Measurements from ENCODE around the gene HSD11B1. TPM values are rescaled to one million over a fixed set of nuclear protein-coding genes. Genes with fewer than 3 reads are reported as not detected.

Gene HSD11B1
- total RNA-seq, 1 experiment from 2014 or later: not detected

- Histone ChIP-seq H3K9me3 (ENCODE audit: control insufficient read depth, insufficient read depth, low read depth, low read length) (no peaks in the 10 kb centered on the region), H3K4me1 (ENCODE audit: control insufficient read depth, insufficient read depth, low read length) (no peaks in the 10 kb centered on the region), H3K27me3 (ENCODE audit: control insufficient read depth, insufficient read depth, low read length) (no peaks in the 10 kb centered on the region; the same call in 1 of the 2 replicates), H3K36me3 (ENCODE audit: control insufficient read depth, insufficient read depth, low read length) (no peaks in the 10 kb centered on the region), H3K27ac (ENCODE audit: low read length) (no peak overlapping the region), H3K4me3 (ENCODE audit: low read depth in 2 of 2, low read length in 2 of 2) (no peak overlapping the region)
- no peak for DNase-seq (ENCODE audit: low read depth, low spot score)
- ChIA-PET POLR2A (no interaction called here), CTCF (no interaction called here)
- in situ Hi-C loops (cut with HindIII; ENCODE audit: low pct_unique_long_range_greater_than_20kb, low sequenced_read_pairs) (no loop called here), intact Hi-C loops (cut with micrococcal nuclease; ENCODE audit: unreplicated experiment) (no loop called here)
- BruUV-seq (replicated peaks): no TSS peak
- ATAC-seq: no peak
- TF ChIP-seq TCF7L2 (IDR thresholded peaks at IDR 0.05; ENCODE audit: low read depth, low read length) (no peak), POLR2AphosphoS5 (IDR thresholded peaks at IDR 0.05; ENCODE audit: low read depth, low read length) (no peak), CTCF (IDR thresholded peaks at IDR 0.05) (no peak), SIN3A (IDR thresholded peaks at IDR 0.05; ENCODE audit: borderline replicate concordance, insufficient read depth, low read depth, low read length) (no peak), REST (IDR thresholded peaks at IDR 0.05; ENCODE audit: insufficient read depth in 1 of 2, low read depth in 2 of 2, low read length in 1 of 2) (no peak)
These were observed 56.5 kb downstream of the HSD11B1 start for GRCh38 chr1:209761011-209761635.

- ATAC-seq (no peak), DNase-seq (ENCODE audit: low read depth, low spot score) (no peak)
- no peak overlapping the region for H3K4me3 ChIP-seq (ENCODE audit: low read depth in 2 of 2, low read length in 2 of 2)
- intact Hi-C loops (cut with micrococcal nuclease; ENCODE audit: unreplicated experiment): no loop called here
- no peaks in the 10 kb centered on the region; the same call in 1 of the 2 replicates for H3K27me3 ChIP-seq (ENCODE audit: control insufficient read depth, insufficient read depth, low read length)
- TF ChIP-seq TCF7L2 (IDR thresholded peaks at IDR 0.05; ENCODE audit: low read depth, low read length) (no peak), CTCF (IDR thresholded peaks at IDR 0.05) (no peak), SIN3A (IDR thresholded peaks at IDR 0.05; ENCODE audit: borderline replicate concordance, insufficient read depth, low read depth, low read length) (no peak), POLR2AphosphoS5 (IDR thresholded peaks at IDR 0.05; ENCODE audit: low read depth, low read length) (no peak), REST (IDR thresholded peaks at IDR 0.05; ENCODE audit: insufficient read depth in 1 of 2, low read depth in 2 of 2, low read length in 1 of 2) (no peak)
- POLR2A ChIA-PET: no interaction called here
- in situ Hi-C loops (cut with HindIII; ENCODE audit: low pct_unique_long_range_greater_than_20kb, low sequenced_read_pairs): no loop called here
- BruUV-seq (replicated peaks): no TSS peak
- no peaks in the 10 kb centered on the region for H3K4me1 ChIP-seq (ENCODE audit: control insufficient read depth, insufficient read depth, low read length)
- CTCF ChIA-PET: interaction anchor here (0.6 kb wide), 1 partner anchor 1146 kb away, joined by 4 read pairs; no protein-coding TSS in a partner anchor
- H3K9me3 ChIP-seq (ENCODE audit: control insufficient read depth, insufficient read depth, low read depth, low read length): no peaks in the 10 kb centered on the region
- no peaks in the 10 kb centered on the region for H3K36me3 ChIP-seq (ENCODE audit: control insufficient read depth, insufficient read depth, low read length)
- H3K27ac ChIP-seq (ENCODE audit: low read length): no peak overlapping the region
These were observed 61.4 kb downstream of the HSD11B1 start for GRCh38 chr1:209766051-209766450.
